ENCODE data around the gene HS3ST4. TPM values are rescaled to one million over a fixed set of nuclear protein-coding genes. Genes with fewer than 3 reads are reported as not detected.

Gene HS3ST4
- total RNA-seq, 2 donors from 2014 or later: not detected

- Histone ChIP-seq H3K4me3 (no peak overlapping the region), H3K9me3 (no peaks in the 10 kb centered on the region), H3K36me3 (no peaks in the 10 kb centered on the region), H3K4me1 (ENCODE audit: control insufficient read depth in 1 of 2, low read depth in 2 of 2) (no peaks in the 10 kb centered on the region), H3K27me3 (replicated peaks; ENCODE audit: insufficient read depth) (no peaks in the 10 kb centered on the region), H3K27ac (no peak overlapping the region)
- ATAC-seq (ENCODE audit: insufficient number of reproducible peaks, low FRiP score, low read depth): no peak
- DNase-seq (ENCODE audit: low spot score): no peak
- no peak for TF ChIP-seq CTCF (IDR thresholded peaks at IDR 0.05)
These were observed 163.3 kb downstream of the HS3ST4 start for GRCh38 chr16:25855063-25855462.

- H3K4me1 ChIP-seq (ENCODE audit: control insufficient read depth in 1 of 2, low read depth in 2 of 2): no peaks in the 10 kb centered on the region
- no peaks in the 10 kb centered on the region for H3K9me3 ChIP-seq
- no peak overlapping the region for H3K4me3 ChIP-seq
- no peak for DNase-seq (ENCODE audit: low spot score)
- ATAC-seq (ENCODE audit: insufficient number of reproducible peaks, low FRiP score, low read depth): no peak
- no peaks in the 10 kb centered on the region for H3K36me3 ChIP-seq
- H3K27ac ChIP-seq: no peak overlapping the region
- H3K27me3 ChIP-seq (replicated peaks; ENCODE audit: insufficient read depth): no peaks in the 10 kb centered on the region
- TF ChIP-seq CTCF (IDR thresholded peaks at IDR 0.05): no peak
These were observed 164.1 kb downstream of the HS3ST4 start for GRCh38 chr16:25855818-25856217.

- no peak overlapping the region for H3K4me3 ChIP-seq
- H3K36me3 ChIP-seq: no peaks in the 10 kb centered on the region
- DNase-seq (ENCODE audit: low spot score): no peak
- TF ChIP-seq CTCF (IDR thresholded peaks at IDR 0.05): no peak
- no peak for ATAC-seq (ENCODE audit: insufficient number of reproducible peaks, low FRiP score, low read depth)
- H3K27ac ChIP-seq: no peak overlapping the region
- H3K27me3 ChIP-seq (replicated peaks; ENCODE audit: insufficient read depth): no peaks in the 10 kb centered on the region
- no peaks in the 10 kb centered on the region for H3K9me3 ChIP-seq
- H3K4me1 ChIP-seq (ENCODE audit: control insufficient read depth in 1 of 2, low read depth in 2 of 2): no peaks in the 10 kb centered on the region
These were observed 167.9 kb downstream of the HS3ST4 start for GRCh38 chr16:25859645-25860044.

- Histone ChIP-seq H3K36me3 (no peaks in the 10 kb centered on the region), H3K4me1 (ENCODE audit: control insufficient read depth in 1 of 2, low read depth in 2 of 2) (no peaks in the 10 kb centered on the region), H3K9me3 (no peaks in the 10 kb centered on the region), H3K27me3 (replicated peaks; ENCODE audit: insufficient read depth) (no peaks in the 10 kb centered on the region), H3K4me3 (no peak overlapping the region), H3K27ac (no peak overlapping the region)
- ATAC-seq (ENCODE audit: insufficient number of reproducible peaks, low FRiP score, low read depth): no peak
- no peak for DNase-seq (ENCODE audit: low spot score)
- no peak for TF ChIP-seq CTCF (IDR thresholded peaks at IDR 0.05)
These were observed 175.3 kb downstream of the HS3ST4 start for GRCh38 chr16:25867041-25867440.

GRCh38 chr16:25868106-25868505, 176.3 kb downstream of the HS3ST4 start:
- ATAC-seq (ENCODE audit: insufficient number of reproducible peaks, low FRiP score, low read depth): no peak
- Histone ChIP-seq H3K4me3 (no peak overlapping the region), H3K27ac (no peak overlapping the region), H3K4me1 (ENCODE audit: control insufficient read depth in 1 of 2, low read depth in 2 of 2) (no peaks in the 10 kb centered on the region), H3K9me3 (no peaks in the 10 kb centered on the region), H3K27me3 (replicated peaks; ENCODE audit: insufficient read depth) (no peaks in the 10 kb centered on the region), H3K36me3 (no peaks in the 10 kb centered on the region)
- DNase-seq (ENCODE audit: low spot score): no peak
- TF ChIP-seq CTCF (IDR thresholded peaks at IDR 0.05): no peak

Data from thoracic aorta (tissue), 2 donors.